GM21717 (cell line): ENCODE measurements around the gene CCDC69.
"Not testable (repeated sequence)": the region's sequence is repeated elsewhere in the genome, so short reads cannot be mapped to it uniquely, and the experiment has no call there.

ENCODE experiments used
- ATAC-seq: cut with Tn5 transposase; IDR thresholded peaks from one replicate; pipeline ENCODE4 v1.9.1; 2021; ENCODE audit warnings: mild to moderate bottlenecking, moderate library complexity; ENCODE audit not compliant: unreplicated experiment

Gene CCDC69

GRCh38 chr5:151196556-151197290 is 27.2 kb downstream of the CCDC69 start:
- peak; percentile 91 for ATAC-seq

GRCh38 chr5:151195622-151196021 is 28.3 kb downstream of the CCDC69 start:
- ATAC-seq, result no peak

- ATAC-seq, result no peak
Measured at GRCh38 chr5:151192626-151193025, 31.3 kb downstream of the CCDC69 start.

- ATAC-seq, result no peak
Measured at GRCh38 chr5:151191661-151192060, 32.2 kb downstream of the CCDC69 start.

- ATAC-seq, result no peak
Measured at GRCh38 chr5:151189151-151189550, 34.7 kb downstream of the CCDC69 start.

- ATAC-seq, result no peak
Measured at GRCh38 chr5:151186538-151186937, 37.4 kb downstream of the CCDC69 start.

GRCh38 chr5:151186052-151186451 is 37.8 kb downstream of the CCDC69 start:
- no peak for ATAC-seq

GRCh38 chr5:151184316-151185042 is 39.4 kb downstream of the CCDC69 start:
- no peak for ATAC-seq

- ATAC-seq, result no peak
Measured at GRCh38 chr5:151183456-151184245, 40.2 kb downstream of the CCDC69 start.

GRCh38 chr5:151182976-151183375 is 40.9 kb downstream of the CCDC69 start:
- no peak for ATAC-seq

GRCh38 chr5:151182524-151182900 is 41.4 kb downstream of the CCDC69 start:
- ATAC-seq, result no peak

GRCh38 chr5:151181818-151182523 is 41.9 kb downstream of the CCDC69 start:
- no peak for ATAC-seq

GRCh38 chr5:151180291-151180690 is 43.6 kb downstream of the CCDC69 start:
- no peak for ATAC-seq

GRCh38 chr5:151179489-151179840 is 44.4 kb downstream of the CCDC69 start:
- ATAC-seq, result no peak

GRCh38 chr5:151178777-151179488 is 45.0 kb downstream of the CCDC69 start:
- no peak for ATAC-seq

- no peak for ATAC-seq
Measured at GRCh38 chr5:151178372-151178771, 45.5 kb downstream of the CCDC69 start.

GRCh38 chr5:151176268-151176667 is 47.6 kb downstream of the CCDC69 start:
- not testable (repeated sequence) for ATAC-seq

GRCh38 chr5:151174612-151175101 is 49.2 kb downstream of the CCDC69 start:
- no peak for ATAC-seq

- no peak for ATAC-seq
Measured at GRCh38 chr5:151173711-151174611, 49.9 kb downstream of the CCDC69 start.
